HEK293 (cell line): Measurements from ENCODE around the gene UNC5B.

Experiments
- CTCF ChIA-PET: fragments of 350-600 bp; formaldehyde crosslinking; extraction: SDS; loops from one replicate; lab custom pipeline; 2021; ENCODE audit warnings: antibody characterized with exemption; lab: Yijun Ruan, JAX
- POLR2A ChIA-PET: fragments of 300-600 bp; formaldehyde crosslinking; extraction: SDS; loops from one replicate; lab custom pipeline; 2020; ENCODE audit warnings: antibody characterized with exemption, inconsistent platforms; lab: Yijun Ruan, JAX
- H3K27ac ChIP-seq: fragments of 200-500 bp; sonication (Bioruptor generic); 2 replicates; pipeline ENCODE4 v1.5.1; 2014; ENCODE audit warnings: low read depth, low read length, control low read depth, inconsistent platforms; ENCODE audit errors: extremely low read depth
- H3K36me3 ChIP-seq, 2 experiments: fragments of 200-500 bp in 1 of 2; sonication (Bioruptor generic) in 1 of 2; 1 replicate in 1 of 2; 2 replicates in 1 of 2; pipeline ENCODE4 v1.5.1; 2014 to 2017; ENCODE audit warnings: inconsistent platforms in 2 of 2, low read length in 2 of 2; ENCODE audit not compliant: control insufficient read depth in 2 of 2, insufficient read depth in 1 of 2
- H3K4me1 ChIP-seq: fragments of 200-500 bp; sonication (Bioruptor generic); 2 replicates; pipeline ENCODE4 v1.5.1; 2014; ENCODE audit warnings: mild to moderate bottlenecking, low read length, inconsistent platforms; ENCODE audit not compliant: control insufficient read depth, insufficient read depth
- H3K4me3 ChIP-seq: 2 replicates; pipeline ENCODE4 v1.5.1; 2011; ENCODE audit warnings: low read depth, mild to moderate bottlenecking, control low read depth, low read length, moderate library complexity
- H3K9me3 ChIP-seq: fragments of 200-500 bp; sonication (Bioruptor generic); 2 replicates; pipeline ENCODE4 v1.5.1; 2014; ENCODE audit warnings: low read depth, low read length, inconsistent platforms; ENCODE audit not compliant: control insufficient read depth, insufficient read depth
- REPIN1 ChIP-seq: fragments of 450-650 bp; formaldehyde crosslinking; IDR thresholded peaks from 2 replicates; pipeline ENCODE4 v1.5.1; 2017; ENCODE audit warnings: missing biosample characterization, missing genetic modification characterization, low read depth
- SCRT2 ChIP-seq: fragments of 450-650 bp; formaldehyde crosslinking; IDR thresholded peaks from 2 replicates; pipeline ENCODE4 v1.5.1; 2016; ENCODE audit warnings: missing biosample characterization, missing genetic modification characterization
- TCF7L2 ChIP-seq: IDR thresholded peaks from 2 replicates; pipeline ENCODE4 v1.6.1; 2011; ENCODE audit warnings: low read depth, mild to moderate bottlenecking, inconsistent platforms, low read length, moderate library complexity, borderline replicate concordance
- ZBTB21 ChIP-seq: fragments of 450-650 bp; formaldehyde crosslinking; IDR thresholded peaks from 2 replicates; pipeline ENCODE4 v1.5.1; 2017; ENCODE audit warnings: missing biosample characterization, missing genetic modification characterization
- ZBTB8A ChIP-seq: fragments of 450-650 bp; formaldehyde crosslinking; IDR thresholded peaks from 2 replicates; pipeline ENCODE4 v1.5.1; 2016; ENCODE audit warnings: missing biosample characterization, missing genetic modification characterization
- ZIC2 ChIP-seq: fragments of 450-650 bp; formaldehyde crosslinking; IDR thresholded peaks from 2 replicates; pipeline ENCODE4 v1.5.1; 2016; ENCODE audit warnings: missing biosample characterization, missing genetic modification characterization
- ZNF112 ChIP-seq: fragments of 450-650 bp; formaldehyde crosslinking; IDR thresholded peaks from 2 replicates; pipeline ENCODE4 v1.5.0; 2017; ENCODE audit warnings: missing biosample characterization, missing genetic modification characterization
- ZNF311 ChIP-seq: fragments of 450-650 bp; formaldehyde crosslinking; IDR thresholded peaks from 2 replicates; pipeline ENCODE4 v1.5.1; 2017; ENCODE audit warnings: missing biosample characterization, missing genetic modification characterization, borderline replicate concordance
- ZNF560 ChIP-seq: fragments of 450-650 bp; formaldehyde crosslinking; IDR thresholded peaks from 2 replicates; pipeline ENCODE4 v1.5.1; 2017; ENCODE audit warnings: missing biosample characterization, missing genetic modification characterization, borderline replicate concordance
- ZNF596 ChIP-seq: fragments of 450-650 bp; IDR thresholded peaks from 2 replicates; pipeline ENCODE4 v1.5.0; 2018; ENCODE audit warnings: missing biosample characterization, mild to moderate bottlenecking, missing genetic modification characterization, moderate library complexity
- ZNF707 ChIP-seq: fragments of 450-650 bp; formaldehyde crosslinking; IDR thresholded peaks from 2 replicates; pipeline ENCODE4 v1.5.1; 2016; ENCODE audit warnings: missing biosample characterization, missing genetic modification characterization
- ZNF785 ChIP-seq: fragments of 450-650 bp; formaldehyde crosslinking; IDR thresholded peaks from 2 replicates; pipeline ENCODE4 v1.5.1; 2016; ENCODE audit warnings: missing biosample characterization, missing genetic modification characterization
- ZNF830 ChIP-seq: fragments of 450-650 bp; IDR thresholded peaks from 2 replicates; pipeline ENCODE4 v1.5.0; 2018; ENCODE audit warnings: missing biosample characterization, missing genetic modification characterization, low read depth, mild to moderate bottlenecking, moderate library complexity
- TF ChIP-seq, protein P1 (sequence below): fragments of 450-650 bp; formaldehyde crosslinking; IDR thresholded peaks from 2 replicates; pipeline ENCODE4 v1.5.1; 2016; ENCODE audit warnings: missing biosample characterization, missing genetic modification characterization
- TF ChIP-seq, protein P2 (sequence below): fragments of 450-650 bp; formaldehyde crosslinking; IDR thresholded peaks from 2 replicates; pipeline ENCODE4 v1.5.1; 2016; ENCODE audit warnings: missing biosample characterization, missing genetic modification characterization
- TF ChIP-seq, protein P3 (sequence below): fragments of 450-650 bp; formaldehyde crosslinking; IDR thresholded peaks from 2 replicates; pipeline ENCODE4; 2016; ENCODE audit warnings: missing biosample characterization, missing genetic modification characterization
- TF ChIP-seq, protein P4 (sequence below): fragments of 450-650 bp; formaldehyde crosslinking; IDR thresholded peaks from 2 replicates; pipeline ENCODE4 v1.5.1; 2016; ENCODE audit warnings: missing biosample characterization, missing genetic modification characterization
- TF ChIP-seq, protein P5 (sequence below): fragments of 450-650 bp; formaldehyde crosslinking; IDR thresholded peaks from 2 replicates; pipeline ENCODE4 v1.5.1; 2016; ENCODE audit warnings: missing biosample characterization, missing genetic modification characterization

Gene UNC5B

DNA sequence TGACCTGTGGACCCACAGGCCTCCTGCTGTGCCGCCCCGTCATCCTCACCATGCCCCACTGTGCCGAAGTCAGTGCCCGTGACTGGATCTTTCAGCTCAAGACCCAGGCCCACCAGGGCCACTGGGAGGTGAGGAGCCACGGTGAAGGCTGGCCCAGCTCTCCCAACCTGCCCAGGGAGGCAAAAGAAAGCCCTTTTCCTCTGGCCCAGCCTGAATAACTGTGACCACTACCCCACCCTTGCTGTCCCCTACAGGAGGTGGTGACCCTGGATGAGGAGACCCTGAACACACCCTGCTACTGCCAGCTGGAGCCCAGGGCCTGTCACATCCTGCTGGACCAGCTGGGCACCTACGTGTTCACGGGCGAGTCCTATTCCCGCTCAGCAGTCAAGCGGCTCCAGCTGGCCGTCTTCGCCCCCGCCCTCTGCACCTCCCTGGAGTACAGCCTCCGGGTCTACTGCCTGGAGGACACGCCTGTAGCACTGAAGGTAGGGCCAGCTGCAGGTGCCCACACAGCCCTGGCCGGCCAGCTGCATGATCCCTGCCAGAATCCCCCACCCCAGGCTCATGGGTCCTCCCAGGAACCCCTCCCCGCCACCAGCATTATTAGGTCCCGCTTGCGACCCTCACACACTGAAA lies 81.2 kb downstream of the UNC5B start:
- Histone ChIP-seq H3K27ac (no peak overlapping the region), H3K9me3 (no peaks in the 10 kb centered on the region), H3K36me3 (peaks cover 0 to 100% of the 10 kb centered on the region in 2 experiments; a peak in 1 of 3 replicates), H3K4me3 (no peak overlapping the region), H3K4me1 (no peaks in the 10 kb centered on the region)
- TF ChIP-seq ZNF560 (tag by site-specific recombination) (no peak), TCF7L2 (no peak), REPIN1 (no peak), ZNF785 (tag by site-specific recombination) (no peak), ZNF596 (tag by site-specific recombination) (no peak), ZNF830 (tag by site-specific recombination) (no peak), ZBTB21 (tag by site-specific recombination) (no peak), ZNF707 (no peak), SCRT2 (no peak), ZNF112 (tag by site-specific recombination) (no peak), ZBTB8A (tag by site-specific recombination) (no peak)
- TF ChIP-seq, protein P1, sequence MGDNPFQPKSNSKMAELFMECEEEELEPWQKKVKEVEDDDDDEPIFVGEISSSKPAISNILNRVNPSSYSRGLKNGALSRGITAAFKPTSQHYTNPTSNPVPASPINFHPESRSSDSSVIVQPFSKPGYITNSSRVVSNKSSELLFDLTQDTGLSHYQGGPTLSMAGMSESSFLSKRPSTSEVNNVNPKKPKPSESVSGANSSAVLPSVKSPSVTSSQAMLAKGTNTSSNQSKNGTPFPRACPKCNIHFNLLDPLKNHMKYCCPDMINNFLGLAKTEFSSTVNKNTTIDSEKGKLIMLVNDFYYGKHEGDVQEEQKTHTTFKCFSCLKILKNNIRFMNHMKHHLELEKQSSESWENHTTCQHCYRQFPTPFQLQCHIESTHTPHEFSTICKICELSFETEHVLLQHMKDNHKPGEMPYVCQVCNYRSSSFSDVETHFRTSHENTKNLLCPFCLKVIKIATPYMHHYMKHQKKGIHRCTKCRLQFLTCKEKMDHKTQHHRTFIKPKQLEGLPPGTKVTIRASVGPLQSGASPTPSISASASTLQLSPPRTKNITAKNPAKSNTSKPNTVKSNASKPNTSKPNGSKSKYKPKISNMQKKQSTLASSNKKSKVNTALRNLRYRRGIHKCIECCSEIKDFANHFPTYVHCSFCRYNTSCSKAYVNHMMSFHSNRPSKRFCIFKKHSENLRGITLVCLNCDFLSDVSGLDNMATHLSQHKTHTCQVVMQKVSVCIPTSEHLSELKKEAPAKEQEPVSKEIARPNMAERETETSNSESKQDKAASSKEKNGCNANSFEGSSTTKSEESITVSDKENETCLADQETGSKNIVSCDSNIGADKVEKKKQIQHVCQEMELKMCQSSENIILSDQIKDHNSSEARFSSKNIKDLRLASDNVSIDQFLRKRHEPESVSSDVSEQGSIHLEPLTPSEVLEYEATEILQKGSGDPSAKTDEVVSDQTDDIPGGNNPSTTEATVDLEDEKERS (tag by site-specific recombination), result no peak
- TF ChIP-seq, protein P2, sequence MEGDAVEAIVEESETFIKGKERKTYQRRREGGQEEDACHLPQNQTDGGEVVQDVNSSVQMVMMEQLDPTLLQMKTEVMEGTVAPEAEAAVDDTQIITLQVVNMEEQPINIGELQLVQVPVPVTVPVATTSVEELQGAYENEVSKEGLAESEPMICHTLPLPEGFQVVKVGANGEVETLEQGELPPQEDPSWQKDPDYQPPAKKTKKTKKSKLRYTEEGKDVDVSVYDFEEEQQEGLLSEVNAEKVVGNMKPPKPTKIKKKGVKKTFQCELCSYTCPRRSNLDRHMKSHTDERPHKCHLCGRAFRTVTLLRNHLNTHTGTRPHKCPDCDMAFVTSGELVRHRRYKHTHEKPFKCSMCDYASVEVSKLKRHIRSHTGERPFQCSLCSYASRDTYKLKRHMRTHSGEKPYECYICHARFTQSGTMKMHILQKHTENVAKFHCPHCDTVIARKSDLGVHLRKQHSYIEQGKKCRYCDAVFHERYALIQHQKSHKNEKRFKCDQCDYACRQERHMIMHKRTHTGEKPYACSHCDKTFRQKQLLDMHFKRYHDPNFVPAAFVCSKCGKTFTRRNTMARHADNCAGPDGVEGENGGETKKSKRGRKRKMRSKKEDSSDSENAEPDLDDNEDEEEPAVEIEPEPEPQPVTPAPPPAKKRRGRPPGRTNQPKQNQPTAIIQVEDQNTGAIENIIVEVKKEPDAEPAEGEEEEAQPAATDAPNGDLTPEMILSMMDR, result no peak
- POLR2A ChIA-PET, result no interaction called here
- CTCF ChIA-PET, result interaction anchor here (1.2 kb wide), 1 partner anchor 9 kb away, joined by 3 read pairs; no protein-coding TSS in a partner anchor

DNA sequence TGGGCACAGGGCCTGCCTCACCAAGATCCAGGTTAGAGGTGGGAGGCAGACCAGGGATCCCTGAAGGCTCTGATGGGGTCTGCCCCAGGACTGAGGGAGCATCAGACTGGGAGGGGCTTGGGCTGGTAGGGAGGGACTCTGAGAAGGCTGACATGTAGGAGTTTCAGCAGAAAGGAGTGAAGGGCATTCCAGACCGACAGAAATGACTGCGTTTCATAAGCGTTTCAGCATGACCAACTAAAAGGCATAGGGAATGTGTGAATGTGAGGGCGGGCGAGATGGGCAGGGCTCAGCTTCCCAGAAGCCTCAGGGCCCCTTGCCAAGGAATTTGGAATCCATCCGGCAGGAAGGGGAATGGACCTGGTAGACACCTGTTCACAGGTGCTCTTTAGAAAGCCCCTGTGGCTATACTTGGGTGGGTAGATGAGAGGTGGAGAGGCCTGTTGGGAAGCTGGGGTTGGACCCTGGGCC lies 81.8 kb downstream of the UNC5B start:
- no peaks in the 10 kb centered on the region for H3K4me1 ChIP-seq
- TF ChIP-seq ZNF311 (tag by site-specific recombination) (no peak), ZIC2 (no peak)
- TF ChIP-seq, protein P3, sequence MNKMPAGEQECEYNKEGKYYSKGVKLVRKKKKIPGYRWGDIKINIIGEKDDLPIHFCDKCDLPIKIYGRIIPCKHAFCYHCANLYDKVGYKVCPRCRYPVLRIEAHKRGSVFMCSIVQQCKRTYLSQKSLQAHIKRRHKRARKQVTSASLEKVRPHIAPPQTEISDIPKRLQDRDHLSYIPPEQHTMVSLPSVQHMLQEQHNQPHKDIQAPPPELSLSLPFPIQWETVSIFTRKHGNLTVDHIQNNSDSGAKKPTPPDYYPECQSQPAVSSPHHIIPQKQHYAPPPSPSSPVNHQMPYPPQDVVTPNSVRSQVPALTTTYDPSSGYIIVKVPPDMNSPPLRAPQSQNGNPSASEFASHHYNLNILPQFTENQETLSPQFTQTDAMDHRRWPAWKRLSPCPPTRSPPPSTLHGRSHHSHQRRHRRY (tag by site-specific recombination), result no peak
- TF ChIP-seq, protein P4, sequence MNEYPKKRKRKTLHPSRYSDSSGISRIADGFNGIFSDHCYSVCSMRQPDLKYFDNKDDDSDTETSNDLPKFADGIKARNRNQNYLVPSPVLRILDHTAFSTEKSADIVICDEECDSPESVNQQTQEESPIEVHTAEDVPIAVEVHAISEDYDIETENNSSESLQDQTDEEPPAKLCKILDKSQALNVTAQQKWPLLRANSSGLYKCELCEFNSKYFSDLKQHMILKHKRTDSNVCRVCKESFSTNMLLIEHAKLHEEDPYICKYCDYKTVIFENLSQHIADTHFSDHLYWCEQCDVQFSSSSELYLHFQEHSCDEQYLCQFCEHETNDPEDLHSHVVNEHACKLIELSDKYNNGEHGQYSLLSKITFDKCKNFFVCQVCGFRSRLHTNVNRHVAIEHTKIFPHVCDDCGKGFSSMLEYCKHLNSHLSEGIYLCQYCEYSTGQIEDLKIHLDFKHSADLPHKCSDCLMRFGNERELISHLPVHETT (tag by site-specific recombination), result no peak
- TF ChIP-seq, protein P5, sequence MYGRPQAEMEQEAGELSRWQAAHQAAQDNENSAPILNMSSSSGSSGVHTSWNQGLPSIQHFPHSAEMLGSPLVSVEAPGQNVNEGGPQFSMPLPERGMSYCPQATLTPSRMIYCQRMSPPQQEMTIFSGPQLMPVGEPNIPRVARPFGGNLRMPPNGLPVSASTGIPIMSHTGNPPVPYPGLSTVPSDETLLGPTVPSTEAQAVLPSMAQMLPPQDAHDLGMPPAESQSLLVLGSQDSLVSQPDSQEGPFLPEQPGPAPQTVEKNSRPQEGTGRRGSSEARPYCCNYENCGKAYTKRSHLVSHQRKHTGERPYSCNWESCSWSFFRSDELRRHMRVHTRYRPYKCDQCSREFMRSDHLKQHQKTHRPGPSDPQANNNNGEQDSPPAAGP (tag by site-specific recombination), result peak; percentile 34; the same call in 1 of the 2 replicates
- TF ChIP-seq, all 188 proteins: peak for 1
- CTCF ChIA-PET, result no interaction called here
- no peak overlapping the region for H3K27ac ChIP-seq
- no peaks in the 10 kb centered on the region for H3K9me3 ChIP-seq
- H3K36me3 ChIP-seq, result peaks cover 0 to 100% of the 10 kb centered on the region in 2 experiments; a peak in 1 of 3 replicates
- H3K4me3 ChIP-seq, result no peak overlapping the region
- POLR2A ChIA-PET, result no interaction called here
